HG03159 (cell line): ENCODE measurements around the gene DLAT.
"Not testable (repeated sequence)": the region's sequence is repeated elsewhere in the genome, so short reads cannot be mapped to it uniquely, and the experiment has no call there.

Experiments used
- ATAC-seq: cut with Tn5 transposase; IDR thresholded peaks from one replicate; pipeline ENCODE4 v1.9.1; 2021; ENCODE audit warnings: mild to moderate bottlenecking, moderate library complexity; ENCODE audit not compliant: unreplicated experiment

The DLAT gene

GRCh38 chr11:112046647-112047046 lies 21.4 kb downstream of the DLAT start:
- not testable (repeated sequence) for ATAC-seq

GRCh38 chr11:112048256-112048655 lies 23.0 kb downstream of the DLAT start:
- not testable (repeated sequence) for ATAC-seq

GRCh38 chr11:112049777-112050176 lies 24.6 kb downstream of the DLAT start:
- no peak for ATAC-seq

GRCh38 chr11:112050721-112051120 lies 25.5 kb downstream of the DLAT start:
- ATAC-seq = peak; percentile 85

GRCh38 chr11:112051768-112052167 lies 26.6 kb downstream of the DLAT start:
- no peak for ATAC-seq

- no peak for ATAC-seq
Measured at GRCh38 chr11:112057170-112057569, 32.0 kb downstream of the DLAT start.

GRCh38 chr11:112058103-112058502 lies 32.9 kb downstream of the DLAT start:
- no peak for ATAC-seq

GRCh38 chr11:112062923-112063322 lies 37.7 kb downstream of the DLAT start:
- ATAC-seq = no peak

- peak; percentile 91 for ATAC-seq
Measured at GRCh38 chr11:112073941-112074811, 49.0 kb downstream of the DLAT start, which contains the start of the genes NKAPD1 and PIH1D2. NKAPD1 (plus strand) TSS chr11:112074299; CDS start chr11:112075575, 1,276 bp downstream. PIH1D2 (minus strand) TSS chr11:112074017; CDS start chr11:112073174, 843 bp downstream.

GRCh38 chr11:112082729-112083128 lies 57.5 kb downstream of the DLAT start:
- ATAC-seq = no peak

GRCh38 chr11:112085822-112086421 lies 60.7 kb downstream of the DLAT start:
- peak; percentile 27 for ATAC-seq

- ATAC-seq = peak; percentile 91
Measured at GRCh38 chr11:112086422-112087191, 61.4 kb downstream of the DLAT start, which contains the start of the genes SDHD and TIMM8B. SDHD (plus strand) TSS chr11:112086873; CDS start chr11:112086908, 35 bp downstream. TIMM8B (minus strand) TSS chr11:112086756; CDS start chr11:112086723, 33 bp downstream.

- ATAC-seq = no peak
Measured at GRCh38 chr11:112087212-112087611, 62.0 kb downstream of the DLAT start.

GRCh38 chr11:112095302-112095701 lies 70.1 kb downstream of the DLAT start:
- not testable (repeated sequence) for ATAC-seq

- no peak for ATAC-seq
Measured at GRCh38 chr11:112096194-112096593, 71.0 kb downstream of the DLAT start.

- ATAC-seq = no peak
Measured at GRCh38 chr11:112097734-112098528, 72.7 kb downstream of the DLAT start.

- ATAC-seq = no peak
Measured at GRCh38 chr11:112100462-112100861, 75.3 kb downstream of the DLAT start.

GRCh38 chr11:112103446-112103845 lies 78.2 kb downstream of the DLAT start:
- ATAC-seq = no peak

GRCh38 chr11:112106070-112106469 lies 80.9 kb downstream of the DLAT start:
- ATAC-seq = no peak
